ENCODE data around the gene YY1. TPM values are rescaled to one million over a fixed set of nuclear protein-coding genes. Genes with fewer than 3 reads are reported as not detected.
"Not testable (repeated sequence)": the region's sequence is repeated elsewhere in the genome, so short reads cannot be mapped to it uniquely, and the experiment has no call there.

YY1 gene
- total RNA-seq, 1 donor from 2014 or later = 87.5 TPM

DNA sequence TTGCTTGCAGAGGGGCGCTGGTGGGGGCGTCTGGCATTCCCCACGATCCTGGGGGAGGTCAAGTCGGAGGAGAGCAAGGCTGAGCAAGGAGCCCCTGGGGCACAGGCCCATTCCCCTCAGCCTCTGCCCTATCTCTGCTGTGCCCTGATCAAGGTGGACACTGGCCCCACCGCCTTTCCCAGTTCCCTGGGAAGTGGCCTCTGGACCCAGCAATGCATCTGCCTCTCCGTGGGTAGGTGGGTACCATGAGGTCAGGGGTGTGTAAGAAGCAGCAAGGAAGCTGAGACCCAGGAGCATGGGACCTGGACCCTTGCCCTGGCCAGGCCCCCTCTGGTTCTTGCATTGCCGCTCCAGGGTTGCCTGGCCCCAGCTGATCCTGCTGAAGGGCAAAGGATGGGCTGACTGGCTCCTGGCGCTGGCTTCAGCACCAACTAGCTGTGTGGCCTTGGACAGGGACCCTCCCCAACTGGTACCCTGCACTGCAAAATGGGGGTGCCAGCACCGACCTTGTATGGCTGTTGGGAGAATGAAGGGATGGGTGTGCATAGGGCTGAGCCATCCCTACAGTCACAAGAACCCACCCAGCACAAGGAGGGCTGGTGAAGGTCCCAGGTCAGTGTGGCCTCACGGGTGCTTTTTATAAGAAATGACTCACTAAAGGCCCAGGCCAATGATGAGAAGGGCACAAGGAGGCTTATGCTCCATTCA lies 47.7 kb downstream of the YY1 start:
- DNase-seq (ENCODE audit: low read depth) = no peak
- peak overlapping the region; percentile 81 for H3K4me3 Mint-ChIP-seq (ENCODE audit: unreplicated experiment)
- no peak overlapping the region for H3K27ac ChIP-seq (ENCODE audit: low read depth, low read length)

DNA sequence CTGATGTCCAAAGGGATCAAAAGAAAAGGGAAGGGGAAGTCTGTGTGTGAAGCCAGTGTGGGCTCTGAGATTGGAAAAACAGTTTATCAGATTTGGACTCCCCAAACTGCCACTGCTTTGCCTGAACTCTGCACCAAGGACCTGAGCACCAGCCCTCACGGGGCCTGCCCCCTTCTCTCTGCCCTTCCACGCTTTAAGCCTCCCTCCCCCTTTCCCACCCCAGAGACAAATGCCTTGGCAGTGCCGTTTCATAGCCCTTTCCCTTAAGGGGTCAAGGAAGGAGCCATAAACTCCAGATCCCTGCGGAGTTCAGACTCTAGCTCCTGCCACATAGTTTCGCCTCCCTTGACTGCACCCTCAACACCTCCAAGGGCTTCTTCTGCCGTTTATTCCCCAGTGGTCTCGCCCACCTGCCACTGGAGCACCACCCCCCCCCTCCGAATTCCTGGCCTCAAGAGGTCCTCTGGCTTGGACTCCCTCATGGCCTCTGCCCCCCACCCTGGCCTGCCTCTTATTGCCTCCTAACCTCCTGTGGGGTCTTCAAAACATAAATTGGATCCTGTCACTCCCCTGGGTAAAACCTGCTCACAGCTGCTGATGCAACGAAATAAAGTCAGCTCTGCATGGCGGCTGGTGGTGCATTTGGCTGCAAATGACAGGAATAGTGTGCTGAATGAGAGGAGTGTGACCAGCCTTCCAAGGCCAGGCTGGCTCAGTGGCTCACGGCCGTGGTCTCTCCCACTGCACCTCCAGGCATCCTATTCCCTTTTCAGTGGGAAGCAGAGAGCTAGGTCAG lies 48.5 kb downstream of the YY1 start:
- H3K9me3 Mint-ChIP-seq (ENCODE audit: unreplicated experiment) = no peaks in the 10 kb centered on the region
- Histone ChIP-seq H3K9ac (ENCODE audit: low read length) (no peak overlapping the region), H3K36me3 (ENCODE audit: insufficient read depth, low read length) (no peaks in the 10 kb centered on the region), H2AFZ (ENCODE audit: low read depth, low read length) (no peak overlapping the region), H4K20me1 (ENCODE audit: insufficient read depth, low read length) (peaks cover 35% of the 10 kb centered on the region), H3K9me3 (ENCODE audit: insufficient read depth, low read depth, low read length) (no peaks in the 10 kb centered on the region), H3K79me2 (ENCODE audit: insufficient read depth, low read length) (peaks cover 4% of the 10 kb centered on the region), H3K27me3 (ENCODE audit: insufficient read depth, low read length) (no peaks in the 10 kb centered on the region), H3K27ac (ENCODE audit: low read depth, low read length) (no peak overlapping the region), H3K4me2 (ENCODE audit: low read length) (no peak overlapping the region), H3K4me1 (ENCODE audit: insufficient read depth, low read length) (no peaks in the 10 kb centered on the region), H3K4me3 (ENCODE audit: insufficient read depth, low read depth, low read length) (no peak overlapping the region)
- TF ChIP-seq CTCF (IDR thresholded peaks at IDR 0.05; ENCODE audit: insufficient read depth, low read depth, low read length) (no peak), EZH2 (IDR thresholded peaks at IDR 0.05; ENCODE audit: insufficient read depth, low read length) (no peak)
- no peaks in the 10 kb centered on the region for H3K27me3 Mint-ChIP-seq (ENCODE audit: low read depth, unreplicated experiment)
- peak overlapping the region; percentile 45 for H3K4me3 Mint-ChIP-seq (ENCODE audit: unreplicated experiment)
- peaks cover 13% of the 10 kb centered on the region for H3K4me1 Mint-ChIP-seq (ENCODE audit: low read depth, unreplicated experiment)
- no peak for DNase-seq (ENCODE audit: low read depth)
- FAIRE-seq = no peak
- no peak overlapping the region for H3K27ac Mint-ChIP-seq (ENCODE audit: unreplicated experiment)
- H3K36me3 Mint-ChIP-seq (ENCODE audit: low read depth, unreplicated experiment) = peaks cover 3% of the 10 kb centered on the region

More for the DNA sequence above, 47.7 kb downstream of the YY1 start:
- H3K4me3 ChIP-seq (ENCODE audit: insufficient read depth, low read depth, low read length) = no peak overlapping the region
- no peaks in the 10 kb centered on the region for H3K36me3 ChIP-seq (ENCODE audit: insufficient read depth, low read length)
- no peak overlapping the region for H3K9ac ChIP-seq (ENCODE audit: low read length)
- no peaks in the 10 kb centered on the region for H3K4me1 ChIP-seq (ENCODE audit: insufficient read depth, low read length)
- H3K9me3 Mint-ChIP-seq (ENCODE audit: unreplicated experiment) = no peaks in the 10 kb centered on the region
- peaks cover 12% of the 10 kb centered on the region for H3K79me2 ChIP-seq (ENCODE audit: insufficient read depth, low read length)
- TF ChIP-seq EZH2 (IDR thresholded peaks at IDR 0.05; ENCODE audit: insufficient read depth, low read length) (no peak), CTCF (IDR thresholded peaks at IDR 0.05; ENCODE audit: insufficient read depth, low read depth, low read length) (no peak)
- H3K27me3 Mint-ChIP-seq (ENCODE audit: low read depth, unreplicated experiment) = no peaks in the 10 kb centered on the region
- H4K20me1 ChIP-seq (ENCODE audit: insufficient read depth, low read length) = peaks cover 43% of the 10 kb centered on the region
- no peak overlapping the region for H2AFZ ChIP-seq (ENCODE audit: low read depth, low read length)
- no peak overlapping the region for H3K27ac Mint-ChIP-seq (ENCODE audit: unreplicated experiment)
- H3K36me3 Mint-ChIP-seq (ENCODE audit: low read depth, unreplicated experiment) = peaks cover 4% of the 10 kb centered on the region
- H3K27me3 ChIP-seq (ENCODE audit: insufficient read depth, low read length) = no peaks in the 10 kb centered on the region
- H3K4me2 ChIP-seq (ENCODE audit: low read length) = no peak overlapping the region
- peaks cover 18% of the 10 kb centered on the region for H3K4me1 Mint-ChIP-seq (ENCODE audit: low read depth, unreplicated experiment)
- no peaks in the 10 kb centered on the region for H3K9me3 ChIP-seq (ENCODE audit: insufficient read depth, low read depth, low read length)
- no peak for FAIRE-seq

- not testable (repeated sequence) for H3K36me3 Mint-ChIP-seq (ENCODE audit: low read depth, unreplicated experiment); H3K27me3 Mint-ChIP-seq (ENCODE audit: low read depth, unreplicated experiment); H3K27me3 ChIP-seq (ENCODE audit: insufficient read depth, low read length); H3K4me1 ChIP-seq (ENCODE audit: insufficient read depth, low read length); H3K79me2 ChIP-seq (ENCODE audit: insufficient read depth, low read length); H3K9me3 ChIP-seq (ENCODE audit: insufficient read depth, low read depth, low read length); H3K9me3 Mint-ChIP-seq (ENCODE audit: unreplicated experiment); H2AFZ ChIP-seq (ENCODE audit: low read depth, low read length); H3K4me3 Mint-ChIP-seq (ENCODE audit: unreplicated experiment); FAIRE-seq; H3K27ac ChIP-seq (ENCODE audit: low read depth, low read length); H3K4me1 Mint-ChIP-seq (ENCODE audit: low read depth, unreplicated experiment); H3K36me3 ChIP-seq (ENCODE audit: insufficient read depth, low read length); H3K4me3 ChIP-seq (ENCODE audit: insufficient read depth, low read depth, low read length); DNase-seq (ENCODE audit: low read depth); H3K27ac Mint-ChIP-seq (ENCODE audit: unreplicated experiment); H3K9ac ChIP-seq (ENCODE audit: low read length); H3K4me2 ChIP-seq (ENCODE audit: low read length)
- H4K20me1 ChIP-seq (ENCODE audit: insufficient read depth, low read length) = peaks cover 32% of the 10 kb centered on the region
Observed at GRCh38 chr14:100287998-100288295, 49.0 kb downstream of the YY1 start.

Data from astrocyte (in vitro differentiated cells and primary cell).